ENCODE results near the gene SUPT4H1. TPM values are rescaled to one million over a fixed set of nuclear protein-coding genes. Genes with fewer than 3 reads are reported as not detected.

Gene SUPT4H1
- total RNA-seq, 1 experiment from 2014 or later: 109 TPM

GRCh38 chr17:58344791-58345157 is 7.2 kb downstream of the SUPT4H1 start:
- H3K27ac ChIP-seq (ENCODE audit: insufficient read length, low read depth, low read length): no peak overlapping the region
- H3K56ac ChIP-seq (ENCODE audit: insufficient read length, low read depth, low read length): no peak overlapping the region
- Mint-ChIP-seq H3K27ac (no peak overlapping the region), H3K4me3 (no peak overlapping the region), H3K9me3 (no peaks in the 10 kb centered on the region), H3K4me1 (no peaks in the 10 kb centered on the region), H3K36me3 (ENCODE audit: insufficient read depth in 1 of 3, low read depth in 3 of 3) (peaks cover 35 to 59% (median 59%) of the 10 kb centered on the region in 3 experiments), H3K27me3 (ENCODE audit: low read depth) (peaks cover 3% of the 10 kb centered on the region)
- no peaks in the 10 kb centered on the region for H3K27me3 ChIP-seq (ENCODE audit: insufficient read depth, low read length)
- no peak overlapping the region for H3K9ac ChIP-seq (ENCODE audit: extremely low read depth, insufficient read length, low read length)
- no peak overlapping the region for H2AFZ ChIP-seq (ENCODE audit: low read length)
- no peak overlapping the region for H4K8ac ChIP-seq (replicated peaks; ENCODE audit: insufficient read length, low read depth, low read length)
- H3K9me3 ChIP-seq (ENCODE audit: control insufficient read depth, low read depth, low read length): no peaks in the 10 kb centered on the region
- whole genome bisulfite sequencing (ENCODE audit: extremely low coverage, insufficient read length, low lambda C conversion rate): no CpG with 5 or more reads among the region's 2 CpGs
- H2AK5ac ChIP-seq (ENCODE audit: insufficient read length, low read length): no peak overlapping the region
- H4K20me1 ChIP-seq (ENCODE audit: control insufficient read depth, insufficient read depth, insufficient read length): no peaks in the 10 kb centered on the region
- no peak overlapping the region for H2BK5ac ChIP-seq (ENCODE audit: insufficient read length, low read length)
- no peak overlapping the region for H2BK120ac ChIP-seq (ENCODE audit: low read depth, low read length, poor library complexity, severe bottlenecking)
- no peak overlapping the region for H4K5ac ChIP-seq (ENCODE audit: insufficient read length, low read depth, low read length)
- no peaks in the 10 kb centered on the region for H3K4me1 ChIP-seq (ENCODE audit: insufficient read depth, low read length)
- no peak for TF ChIP-seq CTCF (conservative IDR thresholded peaks at IDR 0.05)
- H4K91ac ChIP-seq (ENCODE audit: insufficient read length, low read depth, low read length): no peak overlapping the region
- H3K4me2 ChIP-seq (ENCODE audit: insufficient read depth, insufficient read length, low read length): no peak overlapping the region
- H3K4ac ChIP-seq (ENCODE audit: low read depth, low read length): no peak overlapping the region
- H3K18ac ChIP-seq (ENCODE audit: insufficient read length, low read depth, low read length): no peak overlapping the region
- no peak overlapping the region for H3K14ac ChIP-seq (ENCODE audit: insufficient read depth, low read length)
- H2BK15ac ChIP-seq (ENCODE audit: low read depth, low read length): no peak overlapping the region
- H3K79me1 ChIP-seq (ENCODE audit: insufficient read depth, low read depth, low read length, poor library complexity, severe bottlenecking): no peaks in the 10 kb centered on the region
- H3T11ph ChIP-seq (ENCODE audit: low read length): no peak overlapping the region
- H3K23me2 ChIP-seq (ENCODE audit: insufficient read length, low read depth, low read length, poor library complexity, severe bottlenecking): no peaks in the 10 kb centered on the region
- H3K79me2 ChIP-seq (ENCODE audit: insufficient read depth, low read length): no peaks in the 10 kb centered on the region
- H2BK20ac ChIP-seq (ENCODE audit: low read depth, low read length, poor library complexity, severe bottlenecking): no peak overlapping the region
- DNase-seq: no peak
- H2BK12ac ChIP-seq (ENCODE audit: insufficient read length, low read depth, low read length): no peak overlapping the region
- no peak overlapping the region for H3K23ac ChIP-seq (ENCODE audit: insufficient read length, low read depth, low read length)

Data from H9 (cell line).